T-cell (primary cell): ENCODE measurements around the gene BCR. TPM values are rescaled to one million over a fixed set of nuclear protein-coding genes. Genes with fewer than 3 reads are reported as not detected.
A peak's percentile ranks its signal among the peaks of the same experiment; 100 is the strongest.

ENCODE experiments used
- ATAC-seq, 4 experiments: fragments of 200-7000 bp in 3 of 4; fragments of 150-1000 bp in 1 of 4; cut with Tn5 transposase; replicated peaks in 1 of 4; 1 replicate in 3 of 4; 2 replicates in 1 of 4; pipeline ENCODE4 v1.10.0; 2021; ENCODE audit warnings: moderate library complexity in 3 of 4, mild to moderate bottlenecking in 2 of 4, moderate number of reproducible peaks in 1 of 4
- CTCF ChIA-PET, 2 donors: fragments of 300-600 bp; sonication (Branson Sonifier 250); formaldehyde crosslinking; loops; one replicate each; lab custom pipeline; 2022; ENCODE audit warnings: antibody characterized with exemption in 2 of 2; lab: Charles Lee
- POLR2A ChIA-PET, 2 donors: fragments of 300-600 bp; sonication (Branson Sonifier 250); formaldehyde crosslinking; loops; one replicate each; lab custom pipeline; 2022; ENCODE audit warnings: antibody characterized with exemption in 2 of 2; lab: Charles Lee
- DNase-seq, 35 experiments: peaks; one replicate each; pipeline versions ENCODE4 v3.0.0 to v3.0.0-alpha.2; 2013 to 2023
- H3K27ac ChIP-seq: one replicate; pipeline ENCODE4 v1.5.1; 2013; ENCODE audit warnings: low read length
- H3K27me3 ChIP-seq, 2 experiments: replicated peaks in 1 of 2; 1 replicate in 1 of 2; 2 replicates in 1 of 2; pipeline versions ENCODE4 v1.6.1 to v1.7.0; 2013; ENCODE audit warnings: low read length in 1 of 2, mixed read lengths in 1 of 2; ENCODE audit not compliant: control insufficient read depth in 2 of 2, insufficient read depth in 2 of 2; ENCODE audit errors: extremely low read depth in 1 of 2
- H3K36me3 ChIP-seq, 2 donors: 1 replicate in 1 of 2; 2 replicates in 1 of 2; pipeline versions ENCODE4 v1.6.1 to v1.7.0; 2013; ENCODE audit warnings: low read length in 1 of 2; ENCODE audit not compliant: control insufficient read depth in 2 of 2, insufficient read depth in 1 of 2; ENCODE audit errors: extremely low read depth in 1 of 2
- H3K4me1 ChIP-seq, 2 experiments: 1 replicate in 1 of 2; 2 replicates in 1 of 2; pipeline versions ENCODE4 v1.6.1 to v1.7.0; 2013; ENCODE audit warnings: low read length in 2 of 2, mixed read lengths in 1 of 2; ENCODE audit not compliant: insufficient read depth in 2 of 2, control insufficient read depth in 1 of 2; ENCODE audit errors: extremely low read depth in 1 of 2
- H3K4me3 ChIP-seq, 2 donors: 1 replicate in 1 of 2; 2 replicates in 1 of 2; pipeline versions ENCODE4 v1.5.1 to v1.7.0; 2013; ENCODE audit warnings: mild to moderate bottlenecking in 2 of 2, low read length in 1 of 2, moderate library complexity in 1 of 2; ENCODE audit not compliant: control insufficient read depth in 1 of 2; ENCODE audit errors: extremely low read depth in 1 of 2
- H3K9me3 ChIP-seq: 2 replicates; pipeline ENCODE4 v1.7.0; 2013
- H3K27ac Mint-ChIP-seq, 2 donors: one replicate each; pipeline ENCODE4 v1.8.0; 2020 to 2021; ENCODE audit warnings: mild to moderate bottlenecking in 2 of 2, mixed read lengths in 2 of 2
- H3K27me3 Mint-ChIP-seq, 2 donors: one replicate each; pipeline ENCODE4 v1.8.0; 2021 to 2022; ENCODE audit warnings: mixed read lengths in 2 of 2
- H3K36me3 Mint-ChIP-seq: one replicate; pipeline ENCODE4 v1.8.0; 2021; ENCODE audit warnings: mixed read lengths
- H3K4me1 Mint-ChIP-seq, 3 donors: one replicate each; pipeline ENCODE4 v1.8.0; 2020 to 2022; ENCODE audit warnings: mixed read lengths in 3 of 3, mild to moderate bottlenecking in 1 of 3
- H3K4me3 Mint-ChIP-seq, 3 donors: one replicate each; pipeline ENCODE4 v1.8.0; 2020 to 2022; ENCODE audit warnings: mild to moderate bottlenecking in 3 of 3, mixed read lengths in 3 of 3, moderate library complexity in 3 of 3
- H3K9me3 Mint-ChIP-seq, 3 donors: one replicate each; pipeline ENCODE4 v1.8.0; 2020 to 2022; ENCODE audit warnings: mixed read lengths in 3 of 3
- WGBS: methylation state at CpG from one replicate; pipeline ENCODE4 v1.1.5; 2013; ENCODE audit warnings: missing lambda C conversion rate; ENCODE audit not compliant: insufficient coverage; 5-methylcytosine and 5-hydroxymethylcytosine counted together
- total RNA-seq, 35 experiments: library from RNA in 6 of 35; stranded (reverse) in 6 of 35; fragments of 120-200 nt in 1 of 35; gene quantifications; one replicate each; pipeline versions ENCODE4 v1.2.1 to v1.2.4 and lab custom pipeline; 2013 to 2026

Gene BCR
- total RNA-seq, 5 donors from 2014 or later (not counting 1 experiment from before 2014, with no cell fraction given) = 74.6 to 103 (median 85.5) TPM

GRCh38 chr22:23147617-23148387 lies 32.5 kb upstream of the BCR start:
- POLR2A ChIA-PET = interaction anchor here in 1 of 2 donors (0.7 kb wide), 1 partner anchor 549 kb away, joined by 3 read pairs; no protein-coding TSS in a partner anchor
- no peaks in the 10 kb centered on the region for H3K9me3 ChIP-seq
- H3K27ac ChIP-seq = no peak overlapping the region
- ATAC-seq = no peak
- peaks cover 27 to 35% (median 32%) of the 10 kb centered on the region in 3 donors for H3K4me1 Mint-ChIP-seq
- no peaks in the 10 kb centered on the region for H3K9me3 Mint-ChIP-seq
- WGBS = 76% methylated on average over 5 of the region's 6 CpGs
- H3K36me3 ChIP-seq = no peaks in the 10 kb centered on the region
- H3K27ac Mint-ChIP-seq = peak overlapping the region; percentile 7 to 57
- no peak for DNase-seq
- peaks cover 14 to 42% of the 10 kb centered on the region in 2 experiments for H3K4me1 ChIP-seq
- H3K27me3 ChIP-seq = no peaks in the 10 kb centered on the region
- H3K4me3 ChIP-seq = no peak overlapping the region
- CTCF ChIA-PET = interaction anchor here in 1 of 2 donors (0.6 kb wide), 1 partner anchor 13 kb away, joined by 4 read pairs; no protein-coding TSS in a partner anchor
- H3K4me3 Mint-ChIP-seq = no peak overlapping the region
- H3K27me3 Mint-ChIP-seq = no peaks in the 10 kb centered on the region
- no peaks in the 10 kb centered on the region for H3K36me3 Mint-ChIP-seq

DNA sequence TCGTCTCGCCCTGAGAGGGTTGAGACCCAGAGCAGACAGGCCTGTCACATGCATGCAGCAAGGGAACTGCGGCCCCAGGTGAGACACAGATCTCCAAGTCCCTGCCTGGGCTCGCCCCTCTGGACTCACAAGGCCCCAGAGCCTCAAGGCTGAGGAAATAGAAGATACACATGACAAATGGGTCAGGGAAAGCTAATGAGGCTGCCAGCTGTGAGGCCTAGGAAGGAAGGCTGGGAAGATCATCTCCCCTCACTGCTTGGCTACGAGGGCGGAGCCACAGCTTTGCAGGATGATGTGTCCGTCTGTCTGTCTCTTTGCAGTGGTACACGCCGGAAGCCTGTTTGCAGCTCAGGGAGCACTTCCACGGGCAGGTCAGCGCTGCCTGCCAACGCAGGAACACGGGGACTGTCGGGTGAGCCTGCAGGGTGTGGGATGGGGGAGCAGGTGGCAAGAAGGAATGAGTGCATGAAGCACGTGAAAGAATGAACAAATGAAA lies 30.5 kb upstream of the BCR start:
- POLR2A ChIA-PET = no interaction called here
- Mint-ChIP-seq H3K27me3 (no peaks in the 10 kb centered on the region), H3K27ac (no peak overlapping the region), H3K4me3 (no peak overlapping the region), H3K9me3 (no peaks in the 10 kb centered on the region), H3K4me1 (peaks cover 20 to 31% (median 30%) of the 10 kb centered on the region in 3 donors), H3K36me3 (no peaks in the 10 kb centered on the region)
- DNase-seq (no peak), ATAC-seq (no peak)
- CTCF ChIA-PET = no interaction called here
- WGBS = 91% methylated on average over 14 of the region's 15 CpGs
- H3K4me3 ChIP-seq = no peak overlapping the region
- no peaks in the 10 kb centered on the region for H3K9me3 ChIP-seq
- H3K4me1 ChIP-seq = peaks cover 14 to 37% of the 10 kb centered on the region in 2 experiments
- H3K27me3 ChIP-seq = no peaks in the 10 kb centered on the region
- no peaks in the 10 kb centered on the region for H3K36me3 ChIP-seq
- H3K27ac ChIP-seq = no peak overlapping the region

DNA sequence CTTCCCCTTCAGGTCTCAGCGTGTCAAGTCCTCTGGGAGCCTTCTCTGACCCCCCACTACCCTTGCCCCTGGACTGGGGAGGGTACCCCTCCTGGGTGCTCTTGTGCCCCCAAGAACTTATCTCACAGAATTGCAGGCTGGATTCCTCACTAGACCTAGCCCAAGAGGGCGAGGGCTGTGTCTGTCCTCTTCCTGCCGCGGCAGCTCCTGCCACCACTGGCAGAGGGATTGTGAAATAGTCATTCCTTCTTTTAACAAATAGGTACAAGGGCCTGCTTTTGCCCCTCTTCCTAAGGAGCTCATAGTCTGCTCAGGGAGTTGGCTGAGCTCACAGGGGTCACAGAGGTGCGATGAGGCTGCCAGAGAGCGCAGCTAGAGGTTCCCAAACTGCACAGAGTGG lies 29.5 kb upstream of the BCR start:
- H3K27me3 Mint-ChIP-seq = no peaks in the 10 kb centered on the region
- H3K36me3 Mint-ChIP-seq = no peaks in the 10 kb centered on the region
- Histone ChIP-seq H3K27ac (no peak overlapping the region), H3K27me3 (no peaks in the 10 kb centered on the region), H3K36me3 (no peaks in the 10 kb centered on the region), H3K4me3 (no peak overlapping the region), H3K9me3 (no peaks in the 10 kb centered on the region), H3K4me1 (peaks cover 12 to 27% of the 10 kb centered on the region in 2 experiments)
- CTCF ChIA-PET = no interaction called here
- POLR2A ChIA-PET = no interaction called here
- no CpG with 5 or more reads among the region's 6 CpGs for WGBS
- H3K9me3 Mint-ChIP-seq = no peaks in the 10 kb centered on the region
- no peak for ATAC-seq
- H3K27ac Mint-ChIP-seq = no peak overlapping the region
- no peak overlapping the region for H3K4me3 Mint-ChIP-seq
- DNase-seq = no peak
- H3K4me1 Mint-ChIP-seq = peaks cover 12 to 23% (median 21%) of the 10 kb centered on the region in 3 donors

DNA sequence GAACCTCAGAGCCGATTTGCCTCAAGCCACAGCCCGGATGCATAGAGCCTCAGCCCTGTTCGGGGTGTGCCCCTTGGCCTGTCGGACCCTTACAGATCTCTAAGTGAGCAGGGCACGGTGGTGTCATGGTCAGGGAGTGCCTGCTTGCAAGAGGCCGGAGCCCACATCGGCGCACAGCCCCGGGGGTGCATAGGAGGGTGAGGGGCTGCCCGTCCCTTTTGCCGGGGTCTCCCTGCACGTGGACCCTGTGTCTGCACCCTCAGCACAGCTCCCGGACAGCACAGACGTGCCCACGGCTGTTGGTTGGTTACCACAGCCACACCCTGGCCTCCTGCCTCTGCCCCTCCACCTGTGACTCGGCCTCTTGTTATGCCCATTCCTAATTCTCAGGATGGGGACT lies 28.5 kb upstream of the BCR start:
- Mint-ChIP-seq H3K4me1 (peaks cover 10 to 20% (median 19%) of the 10 kb centered on the region in 3 donors), H3K4me3 (no peak overlapping the region), H3K27ac (no peak overlapping the region), H3K36me3 (no peaks in the 10 kb centered on the region), H3K27me3 (no peaks in the 10 kb centered on the region), H3K9me3 (no peaks in the 10 kb centered on the region)
- POLR2A ChIA-PET = no interaction called here
- Histone ChIP-seq H3K27me3 (no peaks in the 10 kb centered on the region), H3K27ac (no peak overlapping the region), H3K4me1 (peaks cover 12 to 21% of the 10 kb centered on the region in 2 experiments), H3K36me3 (no peaks in the 10 kb centered on the region), H3K4me3 (no peak overlapping the region), H3K9me3 (no peaks in the 10 kb centered on the region)
- WGBS = 93% methylated on average over 15 of the region's 16 CpGs
- DNase-seq (no peak), ATAC-seq (no peak)
- CTCF ChIA-PET = interaction anchor here in 1 of 2 donors (0.7 kb wide), 1 partner anchor 19 kb away, joined by 3 read pairs; no protein-coding TSS in a partner anchor

- Mint-ChIP-seq H3K4me1 (peaks cover 10 to 20% (median 16%) of the 10 kb centered on the region in 3 donors), H3K27ac (peak overlapping the region; percentile 76 to 85), H3K4me3 (peak overlapping the region in 1 of 3 donors; percentile 40), H3K9me3 (no peaks in the 10 kb centered on the region), H3K27me3 (no peaks in the 10 kb centered on the region), H3K36me3 (no peaks in the 10 kb centered on the region)
- peaks cover 12 to 21% of the 10 kb centered on the region in 2 experiments for H3K4me1 ChIP-seq
- peak overlapping the region; percentile 43 for H3K27ac ChIP-seq
- H3K27me3 ChIP-seq = no peaks in the 10 kb centered on the region
- ChIA-PET POLR2A (no interaction called here), CTCF (interaction anchor here in 1 of 2 donors (0.8 kb wide), 1 partner anchor 23 kb away, joined by 3 read pairs; no protein-coding TSS in a partner anchor)
- DNase-seq (no peak), ATAC-seq (peak in 2 of 4 experiments; percentile 38 to 40)
- H3K9me3 ChIP-seq = no peaks in the 10 kb centered on the region
- H3K4me3 ChIP-seq = no peak overlapping the region
- no peaks in the 10 kb centered on the region for H3K36me3 ChIP-seq
- 80% methylated on average over 8 of the region's 19 CpGs for WGBS
These were observed 27.8 kb upstream of the BCR start for GRCh38 chr22:23152238-23153114.

DNA sequence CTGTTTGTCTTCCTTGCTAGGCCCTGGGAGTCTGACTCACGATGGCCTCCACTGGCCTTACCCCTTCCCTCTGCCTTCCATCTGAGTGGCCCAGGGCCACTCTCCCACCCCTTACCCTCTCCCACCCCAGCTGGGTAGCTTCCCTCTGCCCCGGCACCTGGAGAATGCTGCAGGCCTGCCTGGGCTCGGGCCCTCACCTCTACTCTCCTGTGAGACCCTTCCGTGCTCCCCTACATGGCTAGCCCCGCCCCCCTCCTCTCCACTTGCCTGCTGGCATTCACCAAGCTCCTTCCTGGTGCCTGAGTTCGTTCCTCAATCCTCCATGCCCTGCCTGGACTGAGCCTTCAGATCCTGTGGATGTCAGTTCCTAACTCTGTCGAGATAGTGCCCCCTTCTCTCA lies 26.3 kb upstream of the BCR start:
- H3K4me3 Mint-ChIP-seq = peak overlapping the region in 1 of 3 donors; percentile 40
- Histone ChIP-seq H3K36me3 (peaks cover 0 to under 1% of the 10 kb centered on the region in 2 donors), H3K27me3 (no peaks in the 10 kb centered on the region), H3K27ac (no peak overlapping the region), H3K4me3 (no peak overlapping the region), H3K9me3 (no peaks in the 10 kb centered on the region), H3K4me1 (peaks cover 12 to 21% of the 10 kb centered on the region in 2 experiments)
- no peak for DNase-seq
- ChIA-PET POLR2A (interaction anchor here (0.6 kb wide), 3 partner anchors 9 to 16 kb away, joined by 7 to 10 read pairs (median 7); partner anchors contain the start of gene RSPH14 (in 1 of the 2)), CTCF (interaction anchor here (0.6 to 0.7 kb wide), 3 partner anchors 16 to 354 kb away, joined by 3 to 5 read pairs (median 3); no protein-coding TSS in a partner anchor)
- no peak for ATAC-seq
- H3K27me3 Mint-ChIP-seq = no peaks in the 10 kb centered on the region
- WGBS = 96% methylated on average over 5 of the region's 7 CpGs
- no peaks in the 10 kb centered on the region for H3K36me3 Mint-ChIP-seq
- H3K9me3 Mint-ChIP-seq = no peaks in the 10 kb centered on the region
- peaks cover 10 to 20% (median 16%) of the 10 kb centered on the region in 3 donors for H3K4me1 Mint-ChIP-seq
- no peak overlapping the region for H3K27ac Mint-ChIP-seq
